Endothelial cell of umbilical vein (primary cell): ENCODE results near the gene ARHGEF19. TPM values are rescaled to one million over a fixed set of nuclear protein-coding genes. Genes with fewer than 3 reads are reported as not detected.

ENCODE experiments used
- BruUV-seq: library from RNA; stranded (reverse); fragments of 400-500 nt; replicated peaks from 2 replicates; lab custom pipeline; 2021; lab: Mats Ljungman, UMichigan
- CTCF ChIA-PET: fragments of 300-600, 350-600 bp; sonication (Branson Sonifier 250); formaldehyde crosslinking; loops from one replicate; lab custom pipeline; 2021; ENCODE audit warnings: antibody characterized with exemption, inconsistent platforms; lab: Charles Lee
- POLR2A ChIA-PET: fragments of 300-600, 350-600 bp; sonication (Branson Sonifier 250); formaldehyde crosslinking; loops from one replicate; lab custom pipeline; 2021; ENCODE audit warnings: antibody characterized with exemption, inconsistent platforms; lab: Charles Lee
- DNase-seq: peaks from one replicate; pipeline ENCODE4 v3.0.0-alpha.2; 2011; ENCODE audit warnings: low read depth, low spot score
- FAIRE-seq: peaks from 2 replicates; lab custom pipeline; 2011; peaks lifted over from hg19 to GRCh38; lab: Jason Lieb, UNC
- H2AFZ ChIP-seq: 2 replicates; pipeline ENCODE4 v1.6.0; 2012; ENCODE audit warnings: low read depth, low read length, control low read depth, inconsistent platforms
- H3K27ac ChIP-seq: 2 replicates; pipeline ENCODE4 v1.5.1; 2011; ENCODE audit warnings: low read depth, mild to moderate bottlenecking, control low read depth, low read length, moderate library complexity; ENCODE audit not compliant: insufficient read depth
- H3K27me3 ChIP-seq, 2 experiments: 2 replicates each; pipeline versions ENCODE4 v1.6.0 to v1.6.1; 2011; ENCODE audit warnings: low read length in 2 of 2, mixed read lengths in 1 of 2; ENCODE audit not compliant: control insufficient read depth in 2 of 2, insufficient read depth in 2 of 2
- H3K36me3 ChIP-seq, 2 experiments: 2 replicates in 1 of 2; 3 replicates in 1 of 2; pipeline ENCODE4 v1.5.1; 2011; ENCODE audit warnings: low read length in 2 of 2, mild to moderate bottlenecking in 1 of 2, moderate library complexity in 1 of 2; ENCODE audit not compliant: control insufficient read depth in 2 of 2, insufficient read depth in 2 of 2; ENCODE audit errors: extremely low read depth in 1 of 2
- H3K4me1 ChIP-seq: 3 replicates; pipeline ENCODE4 v1.5.1; 2011; ENCODE audit warnings: mild to moderate bottlenecking, low read length; ENCODE audit not compliant: control insufficient read depth, insufficient read depth; ENCODE audit errors: extremely low read depth
- H3K4me2 ChIP-seq: 2 replicates; pipeline ENCODE4 v1.6.1; 2011; ENCODE audit warnings: low read length, control low read depth, mixed read lengths; ENCODE audit not compliant: insufficient read depth
- H3K4me3 ChIP-seq, 3 experiments: fragments of 200-600 bp in 1 of 3; sonication (generic), shearing (Covaris generic) in 1 of 3; replicated peaks in 1 of 3; 2 replicates each; pipeline ENCODE4 v1.5.1; 2011 to 2016; ENCODE audit warnings: control low read depth in 3 of 3, low read length in 3 of 3, mild to moderate bottlenecking in 2 of 3, inconsistent platforms in 1 of 3, low read depth in 1 of 3, moderate library complexity in 1 of 3; ENCODE audit not compliant: insufficient read depth in 1 of 3
- H3K79me2 ChIP-seq: 2 replicates; pipeline ENCODE4 v1.6.0; 2012; ENCODE audit warnings: low read length, inconsistent platforms; ENCODE audit not compliant: control insufficient read depth, insufficient read depth
- H3K9ac ChIP-seq: replicated peaks from 2 replicates; pipeline ENCODE3; 2011; ENCODE audit warnings: low read length, control low read depth; ENCODE audit not compliant: insufficient read depth; ENCODE audit errors: extremely low read depth
- H3K9me1 ChIP-seq: replicated peaks from 3 replicates; pipeline ENCODE4 v1.6.0; 2011; ENCODE audit warnings: mild to moderate bottlenecking, low read length; ENCODE audit not compliant: control insufficient read depth, insufficient read depth; ENCODE audit errors: extremely low read depth
- H3K9me3 ChIP-seq: replicated peaks from 2 replicates; pipeline ENCODE4 v1.5.1; 2012; ENCODE audit warnings: low read length, inconsistent platforms; ENCODE audit not compliant: control insufficient read depth, insufficient read depth
- H4K20me1 ChIP-seq: replicated peaks from 2 replicates; pipeline ENCODE3; 2011; ENCODE audit warnings: mild to moderate bottlenecking, low read length; ENCODE audit not compliant: control insufficient read depth, insufficient read depth; ENCODE audit errors: extremely low read depth
- EZH2 ChIP-seq: IDR thresholded peaks from 2 replicates; pipeline ENCODE4 v1.6.1; 2012; ENCODE audit warnings: borderline replicate concordance, low read depth, mild to moderate bottlenecking, moderate library complexity, low read length, inconsistent platforms; ENCODE audit not compliant: severe bottlenecking
- FOS ChIP-seq: IDR thresholded peaks from 2 replicates; pipeline ENCODE4 v1.6.1; 2011; ENCODE audit warnings: mild to moderate bottlenecking, low read length, moderate library complexity, borderline replicate concordance; ENCODE audit not compliant: insufficient read depth
- GATA2 ChIP-seq: IDR thresholded peaks from 2 replicates; pipeline ENCODE4 v1.7.0; 2011; ENCODE audit warnings: low read depth, mild to moderate bottlenecking, moderate library complexity, mixed read lengths, low read length; ENCODE audit not compliant: insufficient read length, insufficient read depth
- JUN ChIP-seq: IDR thresholded peaks from 2 replicates; pipeline ENCODE4 v1.6.1; 2011; ENCODE audit warnings: borderline replicate concordance, low read depth; ENCODE audit not compliant: insufficient read length, insufficient read depth
- MYC ChIP-seq: IDR thresholded peaks from one replicate; pipeline ENCODE4 v1.6.1; 2011; ENCODE audit warnings: mild to moderate bottlenecking, low read depth, low read length
- POLR2A ChIP-seq: IDR thresholded peaks from 2 replicates; pipeline ENCODE4 v1.6.1; 2012; ENCODE audit warnings: low read depth, mild to moderate bottlenecking, control low read depth, low read length
- POLR2AphosphoS5 ChIP-seq: IDR thresholded peaks from 2 replicates; pipeline ENCODE4 v1.6.1; 2012; ENCODE audit warnings: low read depth, mild to moderate bottlenecking, control low read depth, low read length, moderate library complexity; ENCODE audit not compliant: insufficient read depth
- dilution Hi-C: fragments of 300-500 bp; cut with MboI; formaldehyde crosslinking; loops from one replicate; pipeline ENCODE4 v1.15.0; 2019; ENCODE audit warnings: low sequenced_read_pairs; ENCODE audit not compliant: extremely low pct_ligation_motif_present
- intact Hi-C: fragments of 100-400 bp; cut with micrococcal nuclease; formaldehyde crosslinking; loops from one replicate; pipeline ENCODE4 v1.10.0; 2022
- polyA plus RNA-seq, 4 experiments: library from polyadenylated mRNA; depleted of rRNA in 3 of 4; stranded (reverse) in 3 of 4; unstranded in 1 of 4; fragments of >200 nt; gene quantifications; 2 replicates each; pipeline versions ENCODE4 v1.2.1 to v1.2.3, GENCODE V29; 2011 to 2012; ENCODE audit warnings: missing spikeins in 1 of 4
- total RNA-seq: library from RNA; stranded (reverse); gene quantifications from 2 replicates; pipeline ENCODE4 v1.2.3, GENCODE V29; 2021
- TF ChIP-seq, protein P1 (sequence below): IDR thresholded peaks from 2 replicates; pipeline ENCODE4 v1.6.1; 2011; ENCODE audit not compliant: insufficient read depth, insufficient read length
- TF ChIP-seq, protein P2 (sequence below), 2 donors: IDR thresholded peaks; 1 replicate in 1 of 2; 2 replicates in 1 of 2; pipeline ENCODE4 v1.5.1; 2011; ENCODE audit warnings: low read length in 2 of 2, mild to moderate bottlenecking in 2 of 2, moderate library complexity in 2 of 2, control low read depth in 1 of 2, inconsistent platforms in 1 of 2, low read depth in 1 of 2; ENCODE audit not compliant: insufficient read depth in 1 of 2; ENCODE audit errors: extremely low read depth in 1 of 2

The ARHGEF19 gene
- total and polyA plus RNA-seq, 2 donors (not counting 3 experiments of a cell fraction or from before 2014, with no cell fraction given): 6.2 to 8.0 TPM

DNA sequence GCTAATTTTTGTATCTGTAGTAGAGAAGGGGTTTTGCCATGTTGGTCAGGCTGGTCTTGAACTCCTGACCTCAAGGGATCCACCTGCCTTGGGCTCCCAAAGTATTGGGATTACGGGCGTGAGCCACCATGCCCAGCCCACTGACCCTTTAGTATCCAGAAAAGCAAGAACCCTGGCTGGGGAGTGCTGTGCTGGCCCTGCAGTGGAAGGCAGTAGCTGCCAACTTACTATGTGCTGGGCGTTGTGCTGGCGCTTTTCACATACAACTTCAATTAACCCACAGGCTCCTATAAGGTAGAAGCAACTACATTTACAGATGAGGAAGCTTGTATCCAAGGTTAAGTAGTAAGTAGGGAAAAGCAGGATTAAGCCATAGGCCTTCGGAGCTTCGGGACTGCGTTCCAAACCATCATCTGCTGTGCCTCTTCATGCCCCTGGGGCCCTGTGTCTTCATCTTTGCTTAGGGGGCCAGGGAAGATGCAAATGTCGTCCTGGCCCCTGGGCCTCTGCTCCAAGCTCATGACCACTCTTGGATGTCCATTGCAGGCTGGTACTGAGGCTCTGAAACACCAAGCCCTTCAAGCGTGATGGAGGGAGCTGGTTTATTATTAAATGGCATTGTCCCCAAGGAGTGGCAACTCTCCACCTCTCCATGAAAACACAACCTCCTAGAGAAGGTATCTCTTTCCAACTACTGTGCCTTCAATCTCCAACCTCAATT lies 33.2 kb upstream of the ARHGEF19 start:
- DNase-seq: no peak
- no peak overlapping the region for H3K9ac ChIP-seq
- dilution Hi-C loops: no loop called here
- TF ChIP-seq POLR2A (no peak), POLR2AphosphoS5 (no peak), MYC (no peak), FOS (no peak), EZH2 (no peak), GATA2 (no peak), JUN (no peak)
- TF ChIP-seq, protein P1, sequence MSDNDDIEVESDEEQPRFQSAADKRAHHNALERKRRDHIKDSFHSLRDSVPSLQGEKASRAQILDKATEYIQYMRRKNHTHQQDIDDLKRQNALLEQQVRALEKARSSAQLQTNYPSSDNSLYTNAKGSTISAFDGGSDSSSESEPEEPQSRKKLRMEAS: no peak
- TF ChIP-seq, protein P2, sequence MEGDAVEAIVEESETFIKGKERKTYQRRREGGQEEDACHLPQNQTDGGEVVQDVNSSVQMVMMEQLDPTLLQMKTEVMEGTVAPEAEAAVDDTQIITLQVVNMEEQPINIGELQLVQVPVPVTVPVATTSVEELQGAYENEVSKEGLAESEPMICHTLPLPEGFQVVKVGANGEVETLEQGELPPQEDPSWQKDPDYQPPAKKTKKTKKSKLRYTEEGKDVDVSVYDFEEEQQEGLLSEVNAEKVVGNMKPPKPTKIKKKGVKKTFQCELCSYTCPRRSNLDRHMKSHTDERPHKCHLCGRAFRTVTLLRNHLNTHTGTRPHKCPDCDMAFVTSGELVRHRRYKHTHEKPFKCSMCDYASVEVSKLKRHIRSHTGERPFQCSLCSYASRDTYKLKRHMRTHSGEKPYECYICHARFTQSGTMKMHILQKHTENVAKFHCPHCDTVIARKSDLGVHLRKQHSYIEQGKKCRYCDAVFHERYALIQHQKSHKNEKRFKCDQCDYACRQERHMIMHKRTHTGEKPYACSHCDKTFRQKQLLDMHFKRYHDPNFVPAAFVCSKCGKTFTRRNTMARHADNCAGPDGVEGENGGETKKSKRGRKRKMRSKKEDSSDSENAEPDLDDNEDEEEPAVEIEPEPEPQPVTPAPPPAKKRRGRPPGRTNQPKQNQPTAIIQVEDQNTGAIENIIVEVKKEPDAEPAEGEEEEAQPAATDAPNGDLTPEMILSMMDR (IDR thresholded peaks at IDR 0.05; ENCODE audit: extremely low read depth in 1 of 2, insufficient read depth in 1 of 2, low read depth in 1 of 2, low read length in 2 of 2): no peak
- no peak overlapping the region for H3K4me3 ChIP-seq
- no peaks in the 10 kb centered on the region for H4K20me1 ChIP-seq
- no peak overlapping the region for H2AFZ ChIP-seq
- ChIA-PET CTCF (interaction anchor here (0.8 to 9.5 kb wide), 9 partner anchors 29 to 175 kb away, joined by 3 to 179 read pairs (median 5); partner anchors contain the start of genes ARHGEF19 and FAM131C), POLR2A (no interaction called here)
- H3K9me3 ChIP-seq: no peaks in the 10 kb centered on the region
- H3K27me3 ChIP-seq: no peaks in the 10 kb centered on the region
- no peak overlapping the region for H3K27ac ChIP-seq
- no peaks in the 10 kb centered on the region for H3K79me2 ChIP-seq
- no peak for FAIRE-seq
- intact Hi-C loops: no loop called here
- H3K4me2 ChIP-seq: no peak overlapping the region
- BruUV-seq: no TSS peak
- peaks cover 0 to 2% of the 10 kb centered on the region in 2 experiments for H3K36me3 ChIP-seq
- peaks cover 29% of the 10 kb centered on the region for H3K4me1 ChIP-seq
- H3K9me1 ChIP-seq: no peaks in the 10 kb centered on the region
